ENCODE measurements around the gene PIGL. TPM values are rescaled to one million over a fixed set of nuclear protein-coding genes. Genes with fewer than 3 reads are reported as not detected.

Gene PIGL
- total RNA-seq, 1 donor from 2014 or later, result 37.1 TPM

GRCh38 chr17:16343569-16343968 lies 126.6 kb downstream of the PIGL start:
- peaks cover 23% of the 10 kb centered on the region for H3K36me3 Mint-ChIP-seq (ENCODE audit: insufficient read depth)
- H3K4me3 Mint-ChIP-seq (ENCODE audit: low read depth), result no peak overlapping the region
- no peaks in the 10 kb centered on the region for H3K4me1 Mint-ChIP-seq (ENCODE audit: low read depth)
- H3K27ac Mint-ChIP-seq, result peak overlapping the region; percentile 59
- no peaks in the 10 kb centered on the region for H3K27me3 Mint-ChIP-seq
- TF ChIP-seq CTCF (IDR thresholded peaks at IDR 0.05; ENCODE audit: unreplicated experiment), result no peak
- no peak for DNase-seq (ENCODE audit: low spot score, unreplicated experiment)
- no peaks in the 10 kb centered on the region for H3K9me3 Mint-ChIP-seq (ENCODE audit: low read depth)

- no peaks in the 10 kb centered on the region for H3K9me3 Mint-ChIP-seq (ENCODE audit: low read depth)
- H3K36me3 Mint-ChIP-seq (ENCODE audit: insufficient read depth), result peaks cover 25% of the 10 kb centered on the region
- no peaks in the 10 kb centered on the region for H3K4me1 Mint-ChIP-seq (ENCODE audit: low read depth)
- DNase-seq (ENCODE audit: low spot score, unreplicated experiment), result no peak
- no peak overlapping the region for H3K27ac Mint-ChIP-seq
- H3K4me3 Mint-ChIP-seq (ENCODE audit: low read depth), result no peak overlapping the region
- no peak for TF ChIP-seq CTCF (IDR thresholded peaks at IDR 0.05; ENCODE audit: unreplicated experiment)
- no peaks in the 10 kb centered on the region for H3K27me3 Mint-ChIP-seq
Observed at GRCh38 chr17:16345565-16345964, 128.6 kb downstream of the PIGL start.

GRCh38 chr17:16346721-16347271 lies 129.8 kb downstream of the PIGL start:
- peaks cover 6% of the 10 kb centered on the region for H3K4me1 Mint-ChIP-seq (ENCODE audit: low read depth)
- no peak for TF ChIP-seq CTCF (IDR thresholded peaks at IDR 0.05; ENCODE audit: unreplicated experiment)
- peaks cover 25% of the 10 kb centered on the region for H3K36me3 Mint-ChIP-seq (ENCODE audit: insufficient read depth)
- no peaks in the 10 kb centered on the region for H3K27me3 Mint-ChIP-seq
- no peak overlapping the region for H3K27ac Mint-ChIP-seq
- H3K4me3 Mint-ChIP-seq (ENCODE audit: low read depth), result no peak overlapping the region
- no peaks in the 10 kb centered on the region for H3K9me3 Mint-ChIP-seq (ENCODE audit: low read depth)
- DNase-seq (ENCODE audit: low spot score, unreplicated experiment), result no peak

- TF ChIP-seq CTCF (IDR thresholded peaks at IDR 0.05; ENCODE audit: unreplicated experiment), result no peak
- H3K4me1 Mint-ChIP-seq (ENCODE audit: low read depth), result peaks cover 12% of the 10 kb centered on the region
- no peak overlapping the region for H3K27ac Mint-ChIP-seq
- H3K27me3 Mint-ChIP-seq, result no peaks in the 10 kb centered on the region
- no peaks in the 10 kb centered on the region for H3K9me3 Mint-ChIP-seq (ENCODE audit: low read depth)
- DNase-seq (ENCODE audit: low spot score, unreplicated experiment), result no peak
- H3K4me3 Mint-ChIP-seq (ENCODE audit: low read depth), result no peak overlapping the region
- peaks cover 19% of the 10 kb centered on the region for H3K36me3 Mint-ChIP-seq (ENCODE audit: insufficient read depth)
Observed at GRCh38 chr17:16348586-16348985, 131.6 kb downstream of the PIGL start.

- Mint-ChIP-seq H3K4me1 (ENCODE audit: low read depth) (peaks cover 12% of the 10 kb centered on the region), H3K4me3 (ENCODE audit: low read depth) (no peak overlapping the region), H3K36me3 (ENCODE audit: insufficient read depth) (peaks cover 14% of the 10 kb centered on the region), H3K27ac (no peak overlapping the region), H3K9me3 (ENCODE audit: low read depth) (no peaks in the 10 kb centered on the region), H3K27me3 (no peaks in the 10 kb centered on the region)
- no peak for DNase-seq (ENCODE audit: low spot score, unreplicated experiment)
- TF ChIP-seq CTCF (IDR thresholded peaks at IDR 0.05; ENCODE audit: unreplicated experiment), result no peak
Observed at GRCh38 chr17:16349431-16349830, 132.4 kb downstream of the PIGL start.

Measured in progenitor cell of endocrine pancreas (in vitro differentiated cells).